GM18520 (cell line): ENCODE measurements around the gene SPACA6.
"Not testable (repeated sequence)": the region's sequence is repeated elsewhere in the genome, so short reads cannot be mapped to it uniquely, and the experiment has no call there.

Source experiments
- ATAC-seq: cut with Tn5 transposase; IDR thresholded peaks from one replicate; pipeline ENCODE4 v1.9.1; 2021; ENCODE audit not compliant: unreplicated experiment

The SPACA6 gene

GRCh38 chr19:51693260-51693659 lies at the start of gene SPACA6:
Gene SPACA6 (plus strand): TSS chr19:51693330. CDS start chr19:51693527, 197 bp downstream.
- ATAC-seq: no peak

- ATAC-seq: no peak
Observed at GRCh38 chr19:51644636-51645271, 48.4 kb upstream of the SPACA6 start.

GRCh38 chr19:51646730-51647129 lies 46.4 kb upstream of the SPACA6 start, which contains the start of gene SIGLEC14:
Gene SIGLEC14 (minus strand): TSS chr19:51646825. CDS start chr19:51646759, 66 bp downstream.
- ATAC-seq: not testable (repeated sequence)

- no peak for ATAC-seq
Observed at GRCh38 chr19:51647318-51647717, 45.8 kb upstream of the SPACA6 start.

- ATAC-seq: no peak
Observed at GRCh38 chr19:51651216-51651846, 41.8 kb upstream of the SPACA6 start.

GRCh38 chr19:51652266-51652665 lies 40.9 kb upstream of the SPACA6 start:
- no peak for ATAC-seq

- no peak for ATAC-seq
Observed at GRCh38 chr19:51653162-51653561, 40.0 kb upstream of the SPACA6 start.

- ATAC-seq: no peak
Observed at GRCh38 chr19:51654783-51655182, 38.3 kb upstream of the SPACA6 start.

GRCh38 chr19:51660975-51661600 lies 32.0 kb upstream of the SPACA6 start:
- ATAC-seq: no peak

GRCh38 chr19:51663650-51664049 lies 29.5 kb upstream of the SPACA6 start:
- ATAC-seq: no peak

- no peak for ATAC-seq
Observed at GRCh38 chr19:51664131-51664530, 29.0 kb upstream of the SPACA6 start.

- no peak for ATAC-seq
Observed at GRCh38 chr19:51664997-51665396, 28.1 kb upstream of the SPACA6 start.

- ATAC-seq: no peak
Observed at GRCh38 chr19:51668216-51668615, 24.9 kb upstream of the SPACA6 start.

GRCh38 chr19:51675911-51676565 lies 17.1 kb upstream of the SPACA6 start:
- not testable (repeated sequence) for ATAC-seq

GRCh38 chr19:51676566-51677083 lies 16.5 kb upstream of the SPACA6 start:
- ATAC-seq: no peak

- ATAC-seq: no peak
Observed at GRCh38 chr19:51680474-51680873, 12.7 kb upstream of the SPACA6 start.

- no peak for ATAC-seq
Observed at GRCh38 chr19:51681286-51681941, 11.7 kb upstream of the SPACA6 start.

- ATAC-seq: no peak
Observed at GRCh38 chr19:51686171-51686570, 7.0 kb upstream of the SPACA6 start.

- ATAC-seq: no peak
Observed at GRCh38 chr19:51687791-51688670, 5.1 kb upstream of the SPACA6 start.
